Mammary epithelial cell (primary cell): Measurements from ENCODE around the gene HPX.

Experiments used
- EZH2 ChIP-seq: IDR thresholded peaks from 2 replicates; pipeline ENCODE4 v1.6.1; 2012; ENCODE audit warnings: low read length, inconsistent platforms, borderline replicate concordance
- TF ChIP-seq, protein P1 (sequence below), 2 donors: IDR thresholded peaks in 1 of 2; conservative IDR thresholded peaks in 1 of 2; 2 replicates each; pipeline ENCODE4 v1.5.1; 2011 to 2012; ENCODE audit warnings: inconsistent platforms in 2 of 2, low read length in 2 of 2, mild to moderate bottlenecking in 2 of 2, control low read depth in 1 of 2, low read depth in 1 of 2; ENCODE audit not compliant: insufficient read depth in 1 of 2; ENCODE audit errors: extremely low read depth in 1 of 2

DNA sequence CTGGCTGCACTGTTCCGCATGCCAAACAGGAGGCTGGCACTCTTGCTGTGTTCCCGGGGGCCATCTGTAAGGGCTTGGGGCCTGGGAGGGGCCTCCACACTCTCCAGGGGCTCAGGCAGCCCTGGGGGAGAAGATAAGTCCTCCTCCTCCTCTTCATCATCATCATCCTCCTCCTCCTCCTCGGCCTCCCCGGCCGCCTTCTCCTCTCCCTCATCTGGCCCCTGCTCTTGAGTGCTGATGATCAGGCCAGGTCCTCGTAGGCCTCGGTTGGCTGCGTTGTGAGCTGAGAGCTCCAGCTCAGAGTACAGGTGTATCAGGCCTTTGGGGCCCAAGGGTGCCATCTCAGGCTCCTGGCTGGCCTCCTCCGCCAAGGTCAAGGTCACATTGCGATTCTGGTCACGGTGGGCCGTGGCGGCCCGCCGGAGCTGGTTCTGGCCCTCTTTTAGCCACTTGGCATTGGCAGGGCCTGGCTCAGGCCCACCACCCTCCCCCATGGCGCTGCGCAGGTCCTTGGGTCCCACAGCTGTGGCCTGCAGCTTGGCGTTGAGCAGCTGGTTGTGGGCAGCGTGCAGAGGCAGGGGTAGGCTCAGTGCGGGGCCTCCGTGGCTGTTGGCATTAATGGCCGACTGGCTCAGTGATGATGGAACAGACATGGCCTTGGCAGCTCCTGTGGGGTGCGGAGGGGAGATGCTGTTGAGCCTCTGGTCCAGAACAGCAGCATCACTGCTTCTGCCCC is 29.9 kb downstream of the HPX start:
- TF ChIP-seq, protein P1, sequence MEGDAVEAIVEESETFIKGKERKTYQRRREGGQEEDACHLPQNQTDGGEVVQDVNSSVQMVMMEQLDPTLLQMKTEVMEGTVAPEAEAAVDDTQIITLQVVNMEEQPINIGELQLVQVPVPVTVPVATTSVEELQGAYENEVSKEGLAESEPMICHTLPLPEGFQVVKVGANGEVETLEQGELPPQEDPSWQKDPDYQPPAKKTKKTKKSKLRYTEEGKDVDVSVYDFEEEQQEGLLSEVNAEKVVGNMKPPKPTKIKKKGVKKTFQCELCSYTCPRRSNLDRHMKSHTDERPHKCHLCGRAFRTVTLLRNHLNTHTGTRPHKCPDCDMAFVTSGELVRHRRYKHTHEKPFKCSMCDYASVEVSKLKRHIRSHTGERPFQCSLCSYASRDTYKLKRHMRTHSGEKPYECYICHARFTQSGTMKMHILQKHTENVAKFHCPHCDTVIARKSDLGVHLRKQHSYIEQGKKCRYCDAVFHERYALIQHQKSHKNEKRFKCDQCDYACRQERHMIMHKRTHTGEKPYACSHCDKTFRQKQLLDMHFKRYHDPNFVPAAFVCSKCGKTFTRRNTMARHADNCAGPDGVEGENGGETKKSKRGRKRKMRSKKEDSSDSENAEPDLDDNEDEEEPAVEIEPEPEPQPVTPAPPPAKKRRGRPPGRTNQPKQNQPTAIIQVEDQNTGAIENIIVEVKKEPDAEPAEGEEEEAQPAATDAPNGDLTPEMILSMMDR (conservative IDR thresholded peaks at IDR 0.05 in 1 of 2, IDR thresholded peaks at IDR 0.05 in 1 of 2; ENCODE audit: extremely low read depth in 1 of 2, insufficient read depth in 1 of 2, low read depth in 1 of 2, low read length in 2 of 2), result no peak
- TF ChIP-seq EZH2, result no peak
